ENCODE measurements around the gene SMYD3. TPM values are rescaled to one million over a fixed set of nuclear protein-coding genes. Genes with fewer than 3 reads are reported as not detected.
A peak's percentile ranks its signal among the peaks of the same experiment; 100 is the strongest.

Gene SMYD3
- total and polyA plus RNA-seq, 10 donors = 12.5 to 33.1 (median 21.0) TPM

GRCh38 chr1:246002725-246003441 lies 504.2 kb downstream of the SMYD3 start:
- no peaks in the 10 kb centered on the region for H3K9me3 ChIP-seq
- TF ChIP-seq POLR2A (IDR thresholded peaks at IDR 0.05) = no peak
- TF ChIP-seq, protein P1, sequence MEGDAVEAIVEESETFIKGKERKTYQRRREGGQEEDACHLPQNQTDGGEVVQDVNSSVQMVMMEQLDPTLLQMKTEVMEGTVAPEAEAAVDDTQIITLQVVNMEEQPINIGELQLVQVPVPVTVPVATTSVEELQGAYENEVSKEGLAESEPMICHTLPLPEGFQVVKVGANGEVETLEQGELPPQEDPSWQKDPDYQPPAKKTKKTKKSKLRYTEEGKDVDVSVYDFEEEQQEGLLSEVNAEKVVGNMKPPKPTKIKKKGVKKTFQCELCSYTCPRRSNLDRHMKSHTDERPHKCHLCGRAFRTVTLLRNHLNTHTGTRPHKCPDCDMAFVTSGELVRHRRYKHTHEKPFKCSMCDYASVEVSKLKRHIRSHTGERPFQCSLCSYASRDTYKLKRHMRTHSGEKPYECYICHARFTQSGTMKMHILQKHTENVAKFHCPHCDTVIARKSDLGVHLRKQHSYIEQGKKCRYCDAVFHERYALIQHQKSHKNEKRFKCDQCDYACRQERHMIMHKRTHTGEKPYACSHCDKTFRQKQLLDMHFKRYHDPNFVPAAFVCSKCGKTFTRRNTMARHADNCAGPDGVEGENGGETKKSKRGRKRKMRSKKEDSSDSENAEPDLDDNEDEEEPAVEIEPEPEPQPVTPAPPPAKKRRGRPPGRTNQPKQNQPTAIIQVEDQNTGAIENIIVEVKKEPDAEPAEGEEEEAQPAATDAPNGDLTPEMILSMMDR (IDR thresholded peaks at IDR 0.05 in 8 of 11, conservative IDR thresholded peaks at IDR 0.05 in 3 of 11) = peak; percentile 52 to 87 (median 78)
- no peak for TF ChIP-seq POLR2AphosphoS5 (IDR thresholded peaks at IDR 0.05)
- no peaks in the 10 kb centered on the region for H3K27me3 ChIP-seq (replicated peaks in 1 of 7)
- H3K4me3 ChIP-seq = no peak overlapping the region
- H3K4me1 ChIP-seq = no peaks in the 10 kb centered on the region
- intact Hi-C loops (cut with DNase I; ENCODE audit: low total_unique reads) = loop anchor here (5.0 kb wide), 1 partner anchor 851 kb away; the partner anchor contains the start of gene KIF26B
- H3K27ac ChIP-seq = no peak overlapping the region
- peak; percentile 94 for DNase-seq
- 79 to 84% (median 83%) methylated on average over 18 to 23 of the region's 23 CpGs for WGBS, 5 donors
- no peaks in the 10 kb centered on the region for H3K36me3 ChIP-seq

GRCh38 chr1:246001837-246002230 lies 505.2 kb downstream of the SMYD3 start:
- H3K36me3 ChIP-seq = no peaks in the 10 kb centered on the region
- intact Hi-C loops (cut with DNase I; ENCODE audit: low total_unique reads) = loop anchor here (5.0 kb wide), 1 partner anchor 850 kb away; the partner anchor contains the start of gene KIF26B
- no peaks in the 10 kb centered on the region for H3K9me3 ChIP-seq
- H3K27me3 ChIP-seq (replicated peaks in 1 of 7) = no peaks in the 10 kb centered on the region
- H3K27ac ChIP-seq = no peak overlapping the region
- TF ChIP-seq POLR2A (IDR thresholded peaks at IDR 0.05) (no peak), POLR2AphosphoS5 (IDR thresholded peaks at IDR 0.05) (no peak)
- TF ChIP-seq, protein P1 (IDR thresholded peaks at IDR 0.05 in 8 of 11, conservative IDR thresholded peaks at IDR 0.05 in 3 of 11) = no peak
- DNase-seq = no peak
- whole genome bisulfite sequencing, 5 donors = 73 to 97% (median 93%) methylated on average over 9 of the region's 9 CpGs
- H3K4me1 ChIP-seq = no peaks in the 10 kb centered on the region
- no peak overlapping the region for H3K4me3 ChIP-seq

GRCh38 chr1:246001142-246001836 lies 505.8 kb downstream of the SMYD3 start:
- Histone ChIP-seq H3K36me3 (no peaks in the 10 kb centered on the region), H3K27ac (no peak overlapping the region), H3K4me1 (no peaks in the 10 kb centered on the region), H3K4me3 (no peak overlapping the region), H3K9me3 (no peaks in the 10 kb centered on the region), H3K27me3 (replicated peaks in 1 of 7) (no peaks in the 10 kb centered on the region)
- no peak for DNase-seq
- WGBS, 5 donors = 89 to 91% (median 90%) methylated on average over 9 of the region's 9 CpGs
- TF ChIP-seq, protein P1 (IDR thresholded peaks at IDR 0.05 in 8 of 11, conservative IDR thresholded peaks at IDR 0.05 in 3 of 11) = no peak
- TF ChIP-seq POLR2AphosphoS5 (IDR thresholded peaks at IDR 0.05) = no peak
- TF ChIP-seq POLR2A (IDR thresholded peaks at IDR 0.05) = no peak
- intact Hi-C loops (cut with DNase I; ENCODE audit: low total_unique reads) = loop anchor here (5.0 kb wide), 1 partner anchor 849 kb away; the partner anchor contains the start of gene KIF26B

DNA sequence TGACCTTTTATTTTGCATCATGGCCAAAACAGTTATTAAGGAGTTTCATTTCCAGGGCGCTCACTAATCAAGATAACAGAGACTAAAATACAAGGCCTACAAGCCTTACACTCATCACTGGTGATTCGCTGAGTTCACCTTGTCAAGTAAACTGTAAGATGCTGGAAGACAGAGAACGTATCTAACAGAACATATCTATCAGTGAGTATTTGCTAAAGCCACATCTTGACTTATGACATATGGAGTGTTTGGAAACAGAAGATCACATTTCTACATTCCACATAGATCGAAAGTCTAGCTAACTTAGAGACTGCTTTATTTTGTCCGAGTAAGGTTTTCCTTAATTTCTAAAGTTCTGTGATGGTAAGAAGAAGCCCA lies 506.5 kb downstream of the SMYD3 start:
- intact Hi-C loops (cut with DNase I; ENCODE audit: low total_unique reads) = loop anchor here (5.0 kb wide), 1 partner anchor 848 kb away; the partner anchor contains the start of gene KIF26B
- H3K9me3 ChIP-seq = no peaks in the 10 kb centered on the region
- DNase-seq = no peak
- no peaks in the 10 kb centered on the region for H3K4me1 ChIP-seq
- WGBS, 5 donors = 95 to 97% (median 96%) methylated on average over 5 of the region's 5 CpGs
- H3K27ac ChIP-seq = no peak overlapping the region
- no peaks in the 10 kb centered on the region for H3K27me3 ChIP-seq (replicated peaks in 1 of 7)
- no peaks in the 10 kb centered on the region for H3K36me3 ChIP-seq
- TF ChIP-seq, protein P1 (IDR thresholded peaks at IDR 0.05 in 8 of 11, conservative IDR thresholded peaks at IDR 0.05 in 3 of 11) = no peak
- TF ChIP-seq POLR2A (IDR thresholded peaks at IDR 0.05) = no peak
- TF ChIP-seq POLR2AphosphoS5 (IDR thresholded peaks at IDR 0.05) = no peak
- no peak overlapping the region for H3K4me3 ChIP-seq

Measured in spleen (tissue), 11 donors.